HepG2 (cell line): ENCODE data around the gene SPRED2. TPM values are rescaled to one million over a fixed set of nuclear protein-coding genes. Genes with fewer than 3 reads are reported as not detected.

Source experiments
- BORCS8-MEF2B ChIP-seq: sonication (generic); formaldehyde crosslinking; IDR thresholded peaks from 2 replicates; pipeline ENCODE4 v1.8.0; 2022; ENCODE audit warnings: mild to moderate bottlenecking, missing genetic modification reagents
- FOXC1 ChIP-seq: sonication (generic); formaldehyde crosslinking; IDR thresholded peaks from 2 replicates; pipeline ENCODE4 v1.8.0; 2022; ENCODE audit warnings: mild to moderate bottlenecking, missing genetic modification reagents, borderline replicate concordance
- JARID2 ChIP-seq: sonication (generic); formaldehyde crosslinking; IDR thresholded peaks from 2 replicates; pipeline ENCODE4 v1.8.1; 2023; ENCODE audit warnings: missing genetic modification reagents, inconsistent platforms; ENCODE audit not compliant: insufficient replicate concordance
- MED13 ChIP-seq: sonication (generic); formaldehyde crosslinking; IDR thresholded peaks from 2 replicates; pipeline ENCODE4 v1.5.0; 2020; ENCODE audit warnings: missing genetic modification reagents
- NFIB ChIP-seq: sonication (generic); formaldehyde crosslinking; IDR thresholded peaks from 2 replicates; pipeline ENCODE4 v1.9.0; 2021; ENCODE audit warnings: missing genetic modification reagents, mild to moderate bottlenecking, borderline replicate concordance
- NR1H2 ChIP-seq: sonication (generic); formaldehyde crosslinking; IDR thresholded peaks from 2 replicates; pipeline ENCODE4 v1.8.1; 2022; ENCODE audit warnings: low read depth, missing genetic modification reagents, borderline replicate concordance
- TBL1XR1 ChIP-seq: fragments of 150-350 bp; IDR thresholded peaks from 2 replicates; pipeline ENCODE4 v1.6.1; 2014; ENCODE audit warnings: borderline replicate concordance, low read length; ENCODE audit not compliant: partially characterized antibody
- ZNF121 ChIP-seq: sonication (generic); formaldehyde crosslinking; IDR thresholded peaks from 2 replicates; pipeline ENCODE4 v1.5.0; 2020; ENCODE audit warnings: mild to moderate bottlenecking, missing genetic modification reagents
- ZNF674 ChIP-seq: sonication (generic); formaldehyde crosslinking; IDR thresholded peaks from 2 replicates; pipeline ENCODE4 v1.5.0; 2020; ENCODE audit warnings: low read depth, mild to moderate bottlenecking, missing genetic modification reagents
- polyA plus RNA-seq, 8 experiments: library from polyadenylated mRNA; depleted of rRNA in 3 of 8; stranded (reverse) in 7 of 8; unstranded in 1 of 8; fragments of >200 nt; fragmentation: Illumina TruSeq in 4 of 8; extraction: Trizol in 4 of 8; gene quantifications; 2 replicates each; pipeline versions ENCODE4 v1.2.1 to v1.2.3, GENCODE V29; 2011 to 2016; ENCODE audit warnings: low read depth in 4 of 8, missing spikeins in 1 of 8, mixed read lengths in 1 of 8; ENCODE audit not compliant: insufficient read depth in 1 of 8
- total RNA-seq, 5 experiments: library from RNA; depleted of rRNA; stranded (reverse); fragments of >200 nt; fragmentation: Illumina TruSeq; extraction: Trizol; gene quantifications; 2 replicates each; pipeline ENCODE4 v1.2.3, GENCODE V29; 2016; ENCODE audit warnings: low read depth in 1 of 5
- TF ChIP-seq, protein P1 (sequence below): sonication (generic); formaldehyde crosslinking; IDR thresholded peaks from 2 replicates; pipeline ENCODE4; 2020; ENCODE audit warnings: missing genetic modification reagents, mild to moderate bottlenecking, borderline replicate concordance
- TF ChIP-seq, protein P2 (sequence below), 2 experiments: fragments of 450-650 bp in 1 of 2; sonication (generic) in 1 of 2; formaldehyde crosslinking in 1 of 2; IDR thresholded peaks; 2 replicates each; pipeline versions ENCODE4 v1.6.1 to v1.8.0; 2016 to 2022; ENCODE audit warnings: antibody characterized with exemption in 1 of 2, mild to moderate bottlenecking in 1 of 2, missing genetic modification reagents in 1 of 2
- TF ChIP-seq, protein P3 (sequence below): sonication (generic); formaldehyde crosslinking; IDR thresholded peaks from 2 replicates; pipeline ENCODE4 v1.5.0; 2020; ENCODE audit warnings: missing genetic modification reagents, mild to moderate bottlenecking, borderline replicate concordance
- TF ChIP-seq, protein P4 (sequence below): sonication (generic); formaldehyde crosslinking; IDR thresholded peaks from 2 replicates; pipeline ENCODE4 v1.9.0; 2021; ENCODE audit warnings: missing genetic modification reagents, borderline replicate concordance

Gene SPRED2
- total and polyA plus RNA-seq, 2 of the 13 experiments (the other 11 are each of a cell fraction or from before 2014, with no cell fraction given): 13.0 to 37.0 TPM

DNA sequence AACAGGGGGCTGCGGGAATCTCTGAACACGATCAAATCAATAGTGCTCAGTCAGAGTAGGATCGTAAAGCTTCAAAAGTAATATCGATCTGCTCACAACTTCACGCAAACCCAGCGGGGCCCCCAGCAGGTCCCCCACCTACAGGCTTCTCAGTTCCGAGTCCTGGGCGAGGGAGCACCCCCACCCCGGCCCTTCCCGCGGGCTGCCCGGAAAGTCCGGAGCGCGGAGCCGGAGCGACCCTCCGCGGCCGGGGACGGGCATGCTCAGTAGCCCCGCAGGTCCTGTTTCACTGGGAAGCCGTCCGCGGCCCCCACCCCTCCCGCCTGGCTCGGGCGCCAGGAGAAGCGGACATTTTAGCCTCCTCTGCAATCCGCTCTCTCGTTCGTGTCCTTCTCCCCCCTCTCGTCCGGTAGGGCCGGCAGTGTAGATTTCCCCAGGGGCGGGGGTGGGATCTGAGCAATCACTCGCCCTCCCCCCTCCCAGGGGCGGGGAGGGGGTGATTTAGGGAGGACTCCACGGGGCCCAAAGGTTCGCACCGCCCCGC is 3.3 kb upstream of the SPRED2 start (continued):
- TF ChIP-seq, protein P1, sequence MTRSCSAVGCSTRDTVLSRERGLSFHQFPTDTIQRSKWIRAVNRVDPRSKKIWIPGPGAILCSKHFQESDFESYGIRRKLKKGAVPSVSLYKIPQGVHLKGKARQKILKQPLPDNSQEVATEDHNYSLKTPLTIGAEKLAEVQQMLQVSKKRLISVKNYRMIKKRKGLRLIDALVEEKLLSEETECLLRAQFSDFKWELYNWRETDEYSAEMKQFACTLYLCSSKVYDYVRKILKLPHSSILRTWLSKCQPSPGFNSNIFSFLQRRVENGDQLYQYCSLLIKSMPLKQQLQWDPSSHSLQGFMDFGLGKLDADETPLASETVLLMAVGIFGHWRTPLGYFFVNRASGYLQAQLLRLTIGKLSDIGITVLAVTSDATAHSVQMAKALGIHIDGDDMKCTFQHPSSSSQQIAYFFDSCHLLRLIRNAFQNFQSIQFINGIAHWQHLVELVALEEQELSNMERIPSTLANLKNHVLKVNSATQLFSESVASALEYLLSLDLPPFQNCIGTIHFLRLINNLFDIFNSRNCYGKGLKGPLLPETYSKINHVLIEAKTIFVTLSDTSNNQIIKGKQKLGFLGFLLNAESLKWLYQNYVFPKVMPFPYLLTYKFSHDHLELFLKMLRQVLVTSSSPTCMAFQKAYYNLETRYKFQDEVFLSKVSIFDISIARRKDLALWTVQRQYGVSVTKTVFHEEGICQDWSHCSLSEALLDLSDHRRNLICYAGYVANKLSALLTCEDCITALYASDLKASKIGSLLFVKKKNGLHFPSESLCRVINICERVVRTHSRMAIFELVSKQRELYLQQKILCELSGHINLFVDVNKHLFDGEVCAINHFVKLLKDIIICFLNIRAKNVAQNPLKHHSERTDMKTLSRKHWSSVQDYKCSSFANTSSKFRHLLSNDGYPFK (CRISPR knock-in tag): no peak; the same call in 1 of the 2 replicates
- TF ChIP-seq ZNF121 (CRISPR knock-in tag) (no peak), ZNF674 (0 out of 2 replicates have a peak, but pooled peaks have one; percentile 71), MED13 (no peak), NFIB (CRISPR knock-in tag) (no peak), TBL1XR1 (peak; percentile 58), BORCS8-MEF2B (CRISPR knock-in tag) (peak; percentile 52; the same call in 1 of the 2 replicates), NR1H2 (CRISPR knock-in tag) (no peak), JARID2 (CRISPR knock-in tag) (peak; percentile 51), FOXC1 (peak; percentile 88)
- TF ChIP-seq, protein P2, sequence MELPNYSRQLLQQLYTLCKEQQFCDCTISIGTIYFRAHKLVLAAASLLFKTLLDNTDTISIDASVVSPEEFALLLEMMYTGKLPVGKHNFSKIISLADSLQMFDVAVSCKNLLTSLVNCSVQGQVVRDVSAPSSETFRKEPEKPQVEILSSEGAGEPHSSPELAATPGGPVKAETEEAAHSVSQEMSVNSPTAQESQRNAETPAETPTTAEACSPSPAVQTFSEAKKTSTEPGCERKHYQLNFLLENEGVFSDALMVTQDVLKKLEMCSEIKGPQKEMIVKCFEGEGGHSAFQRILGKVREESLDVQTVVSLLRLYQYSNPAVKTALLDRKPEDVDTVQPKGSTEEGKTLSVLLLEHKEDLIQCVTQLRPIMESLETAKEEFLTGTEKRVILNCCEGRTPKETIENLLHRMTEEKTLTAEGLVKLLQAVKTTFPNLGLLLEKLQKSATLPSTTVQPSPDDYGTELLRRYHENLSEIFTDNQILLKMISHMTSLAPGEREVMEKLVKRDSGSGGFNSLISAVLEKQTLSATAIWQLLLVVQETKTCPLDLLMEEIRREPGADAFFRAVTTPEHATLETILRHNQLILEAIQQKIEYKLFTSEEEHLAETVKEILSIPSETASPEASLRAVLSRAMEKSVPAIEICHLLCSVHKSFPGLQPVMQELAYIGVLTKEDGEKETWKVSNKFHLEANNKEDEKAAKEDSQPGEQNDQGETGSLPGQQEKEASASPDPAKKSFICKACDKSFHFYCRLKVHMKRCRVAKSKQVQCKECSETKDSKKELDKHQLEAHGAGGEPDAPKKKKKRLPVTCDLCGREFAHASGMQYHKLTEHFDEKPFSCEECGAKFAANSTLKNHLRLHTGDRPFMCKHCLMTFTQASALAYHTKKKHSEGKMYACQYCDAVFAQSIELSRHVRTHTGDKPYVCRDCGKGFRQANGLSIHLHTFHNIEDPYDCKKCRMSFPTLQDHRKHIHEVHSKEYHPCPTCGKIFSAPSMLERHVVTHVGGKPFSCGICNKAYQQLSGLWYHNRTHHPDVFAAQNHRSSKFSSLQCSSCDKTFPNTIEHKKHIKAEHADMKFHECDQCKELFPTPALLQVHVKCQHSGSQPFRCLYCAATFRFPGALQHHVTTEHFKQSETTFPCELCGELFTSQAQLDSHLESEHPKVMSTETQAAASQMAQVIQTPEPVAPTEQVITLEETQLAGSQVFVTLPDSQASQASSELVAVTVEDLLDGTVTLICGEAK (IDR thresholded peaks at IDR 0.05): no peak
- TF ChIP-seq, protein P2 (CRISPR knock-in tag; IDR thresholded peaks at IDR 0.05): peak; percentile 65
- TF ChIP-seq, protein P3, sequence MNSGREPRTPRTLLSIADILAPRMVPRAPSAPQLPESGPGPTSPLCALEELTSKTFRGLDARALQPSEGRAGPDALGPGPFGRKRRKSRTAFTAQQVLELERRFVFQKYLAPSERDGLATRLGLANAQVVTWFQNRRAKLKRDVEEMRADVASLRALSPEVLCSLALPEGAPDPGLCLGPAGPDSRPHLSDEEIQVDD (CRISPR knock-in tag): no peak; the same call in 1 of the 2 replicates
- TF ChIP-seq, protein P4, sequence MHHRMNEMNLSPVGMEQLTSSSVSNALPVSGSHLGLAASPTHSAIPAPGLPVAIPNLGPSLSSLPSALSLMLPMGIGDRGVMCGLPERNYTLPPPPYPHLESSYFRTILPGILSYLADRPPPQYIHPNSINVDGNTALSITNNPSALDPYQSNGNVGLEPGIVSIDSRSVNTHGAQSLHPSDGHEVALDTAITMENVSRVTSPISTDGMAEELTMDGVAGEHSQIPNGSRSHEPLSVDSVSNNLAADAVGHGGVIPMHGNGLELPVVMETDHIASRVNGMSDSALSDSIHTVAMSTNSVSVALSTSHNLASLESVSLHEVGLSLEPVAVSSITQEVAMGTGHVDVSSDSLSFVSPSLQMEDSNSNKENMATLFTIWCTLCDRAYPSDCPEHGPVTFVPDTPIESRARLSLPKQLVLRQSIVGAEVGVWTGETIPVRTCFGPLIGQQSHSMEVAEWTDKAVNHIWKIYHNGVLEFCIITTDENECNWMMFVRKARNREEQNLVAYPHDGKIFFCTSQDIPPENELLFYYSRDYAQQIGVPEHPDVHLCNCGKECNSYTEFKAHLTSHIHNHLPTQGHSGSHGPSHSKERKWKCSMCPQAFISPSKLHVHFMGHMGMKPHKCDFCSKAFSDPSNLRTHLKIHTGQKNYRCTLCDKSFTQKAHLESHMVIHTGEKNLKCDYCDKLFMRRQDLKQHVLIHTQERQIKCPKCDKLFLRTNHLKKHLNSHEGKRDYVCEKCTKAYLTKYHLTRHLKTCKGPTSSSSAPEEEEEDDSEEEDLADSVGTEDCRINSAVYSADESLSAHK (CRISPR knock-in tag): no peak
